GM21381 (cell line): ENCODE results near the gene TEP1.

ENCODE experiments used
- ATAC-seq: cut with Tn5 transposase; IDR thresholded peaks from one replicate; pipeline ENCODE4 v1.9.1; 2021; ENCODE audit warnings: mild to moderate bottlenecking, moderate library complexity; ENCODE audit not compliant: unreplicated experiment

Gene TEP1

GRCh38 chr14:20434701-20435581 lies 21.6 kb upstream of the TEP1 start:
- no peak for ATAC-seq

GRCh38 chr14:20429801-20430669 lies 16.7 kb upstream of the TEP1 start:
- ATAC-seq: no peak

- no peak for ATAC-seq
Measured at GRCh38 chr14:20428802-20429201, 15.5 kb upstream of the TEP1 start.

- ATAC-seq: peak; percentile 52
Measured at GRCh38 chr14:20428010-20428365, 14.7 kb upstream of the TEP1 start.

- peak; percentile 72 for ATAC-seq
Measured at GRCh38 chr14:20427231-20428009, 14.1 kb upstream of the TEP1 start.

- ATAC-seq: no peak
Measured at GRCh38 chr14:20424851-20425250, 11.6 kb upstream of the TEP1 start.

- no peak for ATAC-seq
Measured at GRCh38 chr14:20422886-20423285, 9.6 kb upstream of the TEP1 start.

GRCh38 chr14:20421267-20421666 lies 8.0 kb upstream of the TEP1 start:
- ATAC-seq: no peak

- no peak for ATAC-seq
Measured at GRCh38 chr14:20419419-20419818, 6.1 kb upstream of the TEP1 start.

GRCh38 chr14:20418501-20418909 lies 5.2 kb upstream of the TEP1 start:
- ATAC-seq: no peak

- ATAC-seq: no peak
Measured at GRCh38 chr14:20417250-20418186, 4.2 kb upstream of the TEP1 start.

- ATAC-seq: no peak
Measured at GRCh38 chr14:20416223-20416622, 2.9 kb upstream of the TEP1 start.

GRCh38 chr14:20415782-20416206 lies 2.5 kb upstream of the TEP1 start:
- peak; percentile 36 for ATAC-seq

GRCh38 chr14:20413744-20414082 lies 412 bp upstream of the TEP1 start:
- peak; percentile 35 for ATAC-seq

- peak; percentile 58 for ATAC-seq
Measured at GRCh38 chr14:20412411-20412810, 890 bp downstream of the TEP1 start.

GRCh38 chr14:20409226-20409625 lies 4.1 kb downstream of the TEP1 start:
- ATAC-seq: no peak

- ATAC-seq: no peak
Measured at GRCh38 chr14:20403521-20403920, 9.8 kb downstream of the TEP1 start.

- ATAC-seq: no peak
Measured at GRCh38 chr14:20400965-20401593, 12.2 kb downstream of the TEP1 start.

GRCh38 chr14:20400589-20400964 lies 12.7 kb downstream of the TEP1 start:
- ATAC-seq: no peak

- ATAC-seq: no peak
Measured at GRCh38 chr14:20397511-20397910, 15.8 kb downstream of the TEP1 start.
